Adipose tissue (tissue), 3 donors: ENCODE measurements around the gene ZNF74. TPM values are rescaled to one million over a fixed set of nuclear protein-coding genes. Genes with fewer than 3 reads are reported as not detected.
"Not testable (repeated sequence)": the region's sequence is repeated elsewhere in the genome, so short reads cannot be mapped to it uniquely, and the experiment has no call there.

Experiments
- H3K27ac ChIP-seq: one replicate; pipeline ENCODE4 v1.5.1; 2013; ENCODE audit warnings: low read depth, low read length
- WGBS, 3 donors: extraction: QIAGEN DNeasy Blood & Tissue Kit; methylation state at CpG; one replicate each; pipeline ENCODE4 v1.1.7; 2013; 5-methylcytosine and 5-hydroxymethylcytosine counted together
- polyA plus RNA-seq, 3 donors: library from polyadenylated mRNA; stranded (reverse); fragments of 200-250 nt; gene quantifications; one replicate each; pipeline ENCODE4 v1.2.3, GENCODE V29; 2013
- donor health status: healthy with polysubstance abuse.
- donor health status: Bipolar disorder and iron deficiency.
- donor health status: healthy.

The ZNF74 gene
- polyA plus RNA-seq, 3 donors = 2.3 to 4.5 (median 2.5) TPM

DNA sequence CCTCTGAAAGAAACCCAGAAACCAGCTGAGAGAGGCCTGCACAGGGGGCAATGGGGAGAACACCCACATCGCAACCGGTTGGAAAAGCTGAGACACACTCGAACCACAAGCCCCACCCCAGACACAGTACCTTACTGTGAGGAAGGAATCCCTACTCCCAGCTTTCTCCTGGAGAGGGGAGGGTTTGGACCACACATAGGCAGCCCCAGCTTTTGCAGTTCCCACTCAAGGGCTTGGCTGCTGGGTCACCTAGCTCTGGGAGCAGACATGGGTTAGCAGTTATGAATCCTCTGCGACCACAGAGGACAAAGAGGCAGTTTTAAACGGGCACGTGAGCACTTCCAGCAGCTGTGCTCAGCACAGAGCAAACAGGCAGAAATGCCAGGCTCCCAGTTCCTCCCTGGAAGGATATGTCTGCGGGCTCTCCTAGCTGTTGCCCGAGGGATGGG lies 21.5 kb upstream of the ZNF74 start:
- WGBS, 3 donors = 26 to 29% (median 28%) methylated on average over 7 to 8 of the region's 8 CpGs
- H3K27ac ChIP-seq = not testable (repeated sequence)

DNA sequence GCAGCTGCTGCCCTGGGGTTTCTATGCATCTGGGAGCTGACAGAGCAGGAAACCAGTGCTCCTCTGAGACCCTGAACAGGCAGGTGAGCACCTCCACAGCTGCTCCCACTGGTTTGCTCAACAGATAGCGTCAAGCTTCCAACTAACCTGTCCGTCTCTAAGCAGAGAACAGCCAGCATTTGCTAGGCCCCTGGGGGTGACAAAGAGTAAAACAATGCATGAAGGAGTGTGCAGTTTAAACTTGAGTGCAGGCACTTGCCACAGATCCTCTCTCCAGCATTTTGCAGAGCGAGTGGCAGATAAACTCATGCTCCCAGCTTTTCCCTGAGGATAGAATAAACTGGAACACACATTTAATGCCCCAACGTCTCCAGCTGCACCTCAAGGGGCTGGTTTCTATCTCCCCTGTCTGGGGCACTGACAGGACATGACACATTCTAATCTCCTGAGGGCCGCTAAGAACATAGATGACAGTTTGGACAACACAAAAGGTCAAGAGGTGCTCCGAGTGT lies 20.7 kb upstream of the ZNF74 start:
- not testable (repeated sequence) for H3K27ac ChIP-seq
- WGBS, 3 donors = 72 to 87% (median 73%) methylated on average over 6 of the region's 6 CpGs

DNA sequence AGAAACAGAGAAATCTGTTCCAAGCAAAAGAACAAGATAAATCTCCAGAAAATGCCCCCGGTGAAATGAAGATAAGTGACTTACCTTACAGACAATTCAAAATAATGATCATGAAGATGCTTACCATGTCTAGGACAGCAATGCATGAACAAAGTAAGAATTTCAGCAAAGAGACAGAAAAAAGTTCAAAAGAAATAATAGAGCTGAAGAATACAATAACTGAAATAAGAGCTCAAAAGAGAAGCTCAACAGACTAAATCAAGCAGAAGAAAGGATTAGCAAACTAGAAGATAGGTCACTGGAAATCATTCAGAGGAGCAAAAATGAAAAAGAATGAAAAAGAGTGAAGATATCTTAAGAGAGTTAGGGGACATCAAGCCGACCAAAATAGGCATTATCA lies 19.8 kb upstream of the ZNF74 start:
- WGBS, 3 donors = 97 to 100% (median 99%) methylated on average over 1 of the region's 2 CpGs
- H3K27ac ChIP-seq = not testable (repeated sequence)

DNA sequence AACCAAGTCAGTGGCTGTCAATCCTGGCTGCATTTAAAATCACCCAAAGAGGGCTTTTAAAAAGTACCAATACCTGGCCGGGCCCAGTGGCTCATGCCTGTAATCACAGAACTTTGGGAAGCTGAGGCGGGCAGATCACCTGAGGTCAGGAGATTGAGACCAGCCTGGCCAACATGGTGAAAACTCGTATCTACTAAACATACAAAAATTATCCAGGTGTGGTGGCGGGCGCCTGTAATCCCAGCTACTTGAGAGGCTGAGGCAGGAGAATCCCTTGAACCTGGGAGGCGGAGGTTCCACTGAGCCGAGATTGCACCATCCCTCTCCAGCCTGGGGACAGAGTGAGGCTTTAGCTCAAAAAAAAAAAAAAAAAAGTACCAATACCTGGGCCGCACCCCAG lies 17.7 kb upstream of the ZNF74 start:
- H3K27ac ChIP-seq = not testable (repeated sequence)
- 92 to 96% (median 94%) methylated on average over 8 of the region's 8 CpGs for WGBS, 3 donors

DNA sequence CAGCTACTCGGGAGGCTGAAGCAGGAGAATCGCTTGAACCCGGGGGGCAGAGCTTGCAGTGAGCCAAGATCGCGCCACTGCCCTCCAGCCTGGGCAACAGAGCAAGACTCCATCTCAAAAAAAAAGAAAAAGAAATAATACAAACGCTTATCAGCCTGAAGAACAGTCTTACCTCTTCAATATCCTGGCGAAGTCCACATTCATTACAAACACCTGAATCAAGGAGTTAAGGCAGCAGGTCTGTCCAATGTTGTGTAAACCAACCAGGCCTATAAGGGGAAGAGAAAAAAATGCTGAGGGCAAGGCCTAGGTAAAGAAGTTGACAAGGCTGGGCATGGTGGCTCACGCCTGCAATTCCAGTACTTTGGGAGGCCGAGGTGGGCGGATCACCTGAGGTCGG lies 17.0 kb upstream of the ZNF74 start:
- H3K27ac ChIP-seq = not testable (repeated sequence)
- 95 to 97% (median 96%) methylated on average over 11 of the region's 11 CpGs for WGBS, 3 donors

DNA sequence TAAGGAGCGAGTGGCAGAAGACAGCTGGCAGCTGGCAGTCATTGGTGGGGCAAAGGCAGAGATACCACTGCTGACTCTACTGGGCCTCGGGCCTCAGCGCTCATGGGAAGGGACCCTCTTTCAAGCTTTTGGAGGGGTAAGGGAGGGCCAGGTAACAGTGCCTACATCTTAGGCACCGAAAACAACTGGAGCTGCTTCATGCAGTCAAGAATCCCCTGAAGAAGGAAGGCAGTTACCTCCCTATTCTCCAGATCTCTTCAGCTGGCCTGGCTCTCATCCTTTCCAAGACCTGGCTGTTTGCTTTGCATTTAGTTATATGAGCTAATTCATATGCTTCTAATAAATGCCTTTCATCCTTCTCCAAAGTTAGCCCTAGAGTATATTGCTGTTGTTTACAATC lies 15.8 kb upstream of the ZNF74 start:
- 84 to 89% (median 86%) methylated on average over 4 of the region's 4 CpGs for WGBS, 3 donors
- H3K27ac ChIP-seq = no peak overlapping the region

DNA sequence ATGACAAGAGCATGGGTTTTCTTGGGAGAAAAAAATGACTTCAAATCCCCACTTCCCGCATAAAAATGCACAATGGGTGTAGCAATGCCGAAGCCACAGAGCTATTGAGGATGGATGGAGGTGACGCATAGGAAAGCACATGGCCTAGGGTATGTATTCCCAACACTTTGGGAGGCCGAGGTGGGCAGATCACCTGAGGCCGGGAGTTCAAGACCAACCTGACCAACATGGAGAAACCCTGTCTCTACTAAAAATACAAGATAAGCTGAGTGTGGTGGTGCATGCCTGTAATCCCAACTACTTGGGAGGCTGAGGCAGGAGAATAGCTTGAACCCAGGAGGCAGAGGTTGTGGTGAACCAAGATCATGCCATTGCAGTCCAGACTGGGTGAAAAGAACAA lies 15.3 kb upstream of the ZNF74 start:
- WGBS, 3 donors = 94 to 96% (median 94%) methylated on average over 5 of the region's 5 CpGs
- not testable (repeated sequence) for H3K27ac ChIP-seq

DNA sequence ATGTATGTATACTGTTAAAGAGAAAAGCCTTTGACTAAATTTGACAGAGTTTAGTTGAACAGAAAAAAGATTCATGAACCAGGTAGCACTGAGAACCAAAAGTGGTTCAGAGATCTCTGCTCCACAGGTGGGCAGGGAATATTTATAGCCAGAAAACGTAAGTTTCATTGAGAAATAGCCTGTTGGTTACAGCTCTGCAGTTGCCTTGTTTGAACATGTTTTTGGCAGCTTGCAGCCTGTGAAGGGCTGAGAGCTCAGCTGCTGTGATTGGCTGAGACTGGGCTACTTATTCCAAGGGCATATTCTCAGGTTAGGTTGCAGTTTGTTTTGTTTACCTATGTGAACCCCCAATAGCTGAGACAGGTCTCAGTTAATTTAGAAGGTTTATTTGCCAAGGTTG lies 13.5 kb upstream of the ZNF74 start:
- no peak overlapping the region for H3K27ac ChIP-seq
- WGBS, 3 donors = 22 to 33% (median 26%) methylated on average over 1 of the region's 1 CpG

DNA sequence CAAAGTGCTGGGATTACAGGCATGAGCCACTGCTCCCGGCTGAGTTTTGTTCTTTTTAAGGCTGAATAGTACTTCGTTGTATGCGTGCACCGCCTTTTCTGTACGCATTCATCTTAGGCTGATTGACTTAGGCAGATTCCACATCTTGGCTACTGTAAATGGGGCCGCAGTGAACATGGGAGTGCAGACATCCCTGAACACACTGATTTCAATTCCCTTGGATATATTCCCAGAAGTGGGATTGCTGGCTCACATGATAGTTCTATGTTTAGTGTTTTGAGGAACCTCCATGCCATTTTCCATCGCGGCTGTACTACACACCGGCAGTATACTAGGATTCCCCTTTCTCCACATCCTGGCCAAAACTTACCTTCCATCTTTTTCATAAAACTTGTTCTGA lies 10.4 kb upstream of the ZNF74 start:
- no peak overlapping the region for H3K27ac ChIP-seq
- WGBS, 3 donors = 81 to 92% (median 90%) methylated on average over 9 of the region's 9 CpGs

DNA sequence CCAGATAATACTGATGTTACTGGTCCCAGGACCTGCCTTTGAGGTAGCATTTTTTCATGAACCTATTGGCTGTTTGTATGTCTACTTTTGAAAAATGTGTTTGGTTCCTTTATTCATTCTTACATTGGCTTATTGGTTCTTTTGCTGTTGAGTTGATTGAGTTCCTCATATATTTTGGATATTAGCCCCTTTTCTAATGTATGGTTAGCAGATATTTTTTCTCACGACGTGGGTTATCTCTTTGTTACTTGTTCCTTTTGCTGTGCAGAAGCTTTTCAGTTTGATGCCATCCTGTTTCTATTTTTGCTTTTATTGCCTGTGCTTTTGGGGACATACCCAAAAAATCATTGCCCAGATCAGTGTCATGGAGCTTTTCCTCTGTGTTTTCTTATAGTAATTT lies 9.8 kb upstream of the ZNF74 start:
- 69 to 87% (median 73%) methylated on average over 2 of the region's 2 CpGs for WGBS, 3 donors
- H3K27ac ChIP-seq = no peak overlapping the region

DNA sequence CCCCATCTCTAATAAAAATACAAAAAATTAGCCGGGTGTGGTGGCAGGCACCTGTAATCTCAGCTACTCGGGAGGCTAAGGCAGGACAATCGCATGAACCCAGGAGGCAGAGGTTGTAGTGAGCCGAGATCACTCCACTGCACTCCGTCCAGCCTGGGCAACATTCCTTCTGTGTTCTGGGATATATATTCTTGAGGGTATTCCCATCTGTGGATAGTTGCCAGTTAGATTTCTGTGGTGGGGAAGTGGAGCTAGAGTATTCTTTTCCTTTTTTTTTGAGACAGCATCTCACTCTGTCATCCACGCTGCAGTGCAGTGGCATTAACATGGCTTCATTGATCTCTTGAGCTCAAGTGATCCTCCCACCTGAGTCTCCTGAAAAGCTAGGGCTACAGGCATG lies 9.1 kb upstream of the ZNF74 start:
- 90 to 95% (median 91%) methylated on average over 6 of the region's 6 CpGs for WGBS, 3 donors

DNA sequence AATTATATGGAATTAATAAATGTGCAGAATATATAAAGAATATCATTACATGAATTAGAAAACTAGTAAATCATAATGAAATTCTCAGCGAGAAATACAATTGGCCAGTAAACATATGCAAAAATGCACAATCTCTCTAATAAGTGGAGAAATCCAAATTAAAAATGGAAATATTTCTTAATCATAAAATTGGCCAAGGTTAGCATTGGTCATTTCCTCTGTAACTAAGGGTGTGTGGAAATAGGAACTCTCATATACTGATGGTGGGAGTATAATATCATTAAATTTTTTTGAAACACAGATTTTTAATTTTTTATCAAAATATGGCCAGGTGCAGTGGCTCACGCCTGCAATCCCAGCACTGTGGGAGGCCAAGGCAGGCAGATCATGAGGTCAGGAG lies 7.6 kb upstream of the ZNF74 start:
- no peak overlapping the region for H3K27ac ChIP-seq
- 84 to 90% (median 89%) methylated on average over 2 of the region's 2 CpGs for WGBS, 3 donors

More for the DNA sequence above, 9.1 kb upstream of the ZNF74 start:
- H3K27ac ChIP-seq = no peak overlapping the region

DNA sequence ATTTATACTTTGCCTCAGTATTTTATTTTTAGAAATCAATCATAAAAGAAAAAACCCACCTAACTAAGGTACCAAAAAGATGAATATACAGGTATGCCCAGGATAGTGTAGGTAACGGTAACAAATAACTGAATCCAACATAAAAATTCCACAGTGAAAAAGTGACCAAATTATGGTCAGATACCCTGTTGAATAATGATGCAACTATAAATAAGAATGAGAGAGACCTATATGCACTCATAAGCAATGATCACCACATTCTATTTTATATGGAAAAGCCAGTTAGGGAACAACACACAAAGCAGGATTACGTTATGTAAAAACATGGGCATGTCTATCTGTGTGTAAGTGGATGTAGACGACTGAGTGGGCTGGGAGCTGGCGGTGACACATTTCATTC lies 7.0 kb upstream of the ZNF74 start:
- H3K27ac ChIP-seq = no peak overlapping the region
- 85 to 88% (median 86%) methylated on average over 4 of the region's 4 CpGs for WGBS, 3 donors

DNA sequence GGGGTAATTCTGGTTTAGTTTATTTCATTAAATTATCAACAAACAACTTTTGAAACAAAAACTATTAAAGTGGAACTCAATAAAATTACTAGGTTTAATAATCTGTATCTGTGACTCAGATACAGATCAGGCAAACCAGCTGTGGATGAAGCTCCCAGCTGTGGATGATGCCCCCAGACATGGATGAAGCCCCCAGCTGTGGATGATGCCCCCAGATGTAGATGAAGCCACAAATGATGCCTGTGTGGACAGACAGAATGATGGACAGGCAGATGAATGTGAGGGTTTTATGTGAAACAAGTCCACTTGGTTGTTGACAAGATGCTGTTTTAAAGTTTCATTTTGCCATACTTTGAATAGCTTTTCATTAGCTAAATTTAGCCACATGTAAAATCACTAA lies 5.8 kb upstream of the ZNF74 start:
- no peak overlapping the region for H3K27ac ChIP-seq

DNA sequence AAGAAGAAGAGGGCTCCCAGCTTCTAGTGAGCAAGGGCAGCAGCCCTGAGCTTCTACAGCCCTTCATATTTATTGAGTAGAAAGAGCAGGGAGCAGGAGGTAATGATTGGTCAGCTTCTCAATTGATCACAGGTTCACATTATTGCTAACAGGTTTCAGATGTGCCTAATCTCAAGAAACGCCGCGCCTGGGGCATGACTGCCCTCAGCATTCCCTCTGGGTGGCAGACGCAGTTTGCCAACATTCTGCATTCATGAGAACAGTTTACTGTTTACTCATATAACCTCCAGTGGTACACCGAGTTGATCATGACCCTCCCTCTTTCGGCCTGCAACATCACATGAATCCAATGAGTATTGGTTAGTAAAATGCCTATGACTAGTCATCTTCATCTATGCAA lies 4.7 kb upstream of the ZNF74 start:
- 94 to 96% (median 95%) methylated on average over 6 of the region's 6 CpGs for WGBS, 3 donors
- H3K27ac ChIP-seq = no peak overlapping the region

DNA sequence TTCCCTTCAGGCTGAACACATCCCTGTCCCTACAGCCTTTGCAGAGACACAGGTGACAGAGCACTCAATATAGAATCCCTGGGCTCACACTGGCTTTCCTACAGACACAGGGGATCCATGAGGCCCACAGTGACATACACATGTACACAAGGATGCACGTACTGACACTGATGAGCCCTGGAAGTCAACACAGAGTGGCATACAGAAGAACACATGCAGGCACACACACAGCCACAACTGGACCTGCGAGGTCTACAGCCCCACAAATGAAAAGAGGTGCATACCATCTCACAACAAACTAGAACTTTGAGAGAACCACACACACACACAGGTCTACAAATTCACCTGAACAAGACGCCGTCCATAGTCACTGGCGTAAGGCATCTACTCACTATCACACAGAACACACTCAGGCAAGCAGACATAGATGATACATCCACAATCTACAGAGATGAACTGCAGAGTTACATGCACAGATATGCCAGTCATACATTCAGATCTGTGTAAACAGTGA lies 3.5 kb upstream of the ZNF74 start:
- 88 to 93% (median 90%) methylated on average over 5 of the region's 5 CpGs for WGBS, 3 donors
- no peak overlapping the region for H3K27ac ChIP-seq

DNA sequence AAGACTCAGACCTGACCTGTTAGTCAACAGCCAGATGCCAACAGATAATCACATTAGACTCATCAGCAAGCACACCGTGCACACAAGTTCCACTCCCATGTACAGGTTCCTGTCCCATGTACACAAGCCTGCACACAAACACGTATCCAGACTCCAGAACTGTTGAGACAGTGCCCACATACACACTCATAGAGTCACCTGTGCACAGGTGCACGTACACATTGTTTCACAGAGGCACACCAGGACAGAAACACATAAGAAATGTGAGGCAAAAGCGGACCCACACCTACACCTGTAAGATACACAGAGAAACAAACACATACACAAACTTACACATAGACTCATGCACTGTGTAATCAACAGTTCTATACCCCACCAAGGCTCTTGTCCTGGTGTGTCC lies 2.7 kb upstream of the ZNF74 start:
- no peak overlapping the region for H3K27ac ChIP-seq
- 85 to 93% (median 88%) methylated on average over 4 of the region's 4 CpGs for WGBS, 3 donors

DNA sequence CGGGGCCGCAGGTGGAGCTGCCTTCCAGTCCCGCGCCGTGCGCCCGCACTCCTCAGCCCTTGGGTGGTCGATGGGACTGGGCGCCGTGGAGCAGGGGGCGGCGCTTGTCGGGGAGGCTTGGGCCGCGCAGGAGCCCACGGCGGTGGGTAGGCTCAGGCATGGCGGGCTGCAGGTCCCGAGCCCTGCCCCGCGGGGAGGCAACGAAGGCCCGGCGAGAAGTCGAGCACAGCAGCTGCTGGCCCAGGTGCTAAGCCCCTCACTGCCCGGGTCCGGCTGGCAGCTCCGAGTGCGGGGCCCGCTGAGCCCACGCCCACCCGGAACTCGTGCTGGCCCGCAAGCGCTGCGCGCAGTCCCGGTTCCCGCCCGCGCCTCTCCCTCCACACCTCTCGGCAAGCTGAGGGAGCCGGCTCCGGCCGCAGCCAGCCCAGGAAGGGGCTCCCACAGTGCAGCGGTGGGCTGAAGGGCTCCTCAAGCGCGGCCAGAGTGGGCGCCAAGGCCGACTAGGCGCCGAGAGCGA lies 1.5 kb upstream of the ZNF74 start:
- WGBS, 3 donors = 96 to 98% (median 96%) methylated on average over 53 of the region's 53 CpGs
- H3K27ac ChIP-seq = not testable (repeated sequence)

DNA sequence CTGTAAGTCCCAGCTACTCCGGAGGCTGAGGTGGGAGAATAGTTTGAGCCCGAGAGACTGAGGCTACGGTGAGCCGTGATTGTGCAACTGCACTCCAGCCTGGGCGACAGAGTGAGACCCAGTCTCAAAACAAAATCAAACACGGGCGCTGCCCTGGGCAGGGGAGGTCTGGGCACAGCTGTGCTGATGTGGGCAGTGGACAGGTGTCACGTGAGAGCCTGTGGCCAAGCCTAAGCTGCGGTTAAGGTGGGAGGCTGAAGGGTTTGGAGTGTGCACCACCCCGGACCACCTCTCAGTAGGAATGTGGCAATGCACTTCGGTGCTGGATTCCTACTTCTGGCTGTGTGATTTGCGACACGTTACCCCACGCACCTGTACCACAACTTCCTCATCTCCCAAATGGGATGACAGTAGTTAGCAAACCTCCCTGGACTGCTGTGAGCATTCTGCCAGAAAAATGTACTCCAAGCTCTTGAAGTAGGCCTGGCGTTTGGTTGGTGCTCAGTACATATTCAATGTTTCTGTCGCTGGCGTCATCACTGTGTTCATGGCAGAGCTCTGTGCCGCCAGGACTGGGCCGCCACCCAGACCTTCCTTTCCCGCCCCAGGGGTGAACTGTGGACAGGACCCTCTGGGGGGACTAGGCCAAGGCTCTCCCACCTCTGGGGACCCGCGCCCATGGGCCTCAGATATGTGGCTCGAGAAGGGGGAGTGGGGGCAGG lies 807 bp upstream of the ZNF74 start:
- H3K27ac ChIP-seq = no peak overlapping the region
- 87 to 93% (median 90%) methylated on average over 23 of the region's 23 CpGs for WGBS, 3 donors
